Adrenal gland (tissue), 12 donors: Measurements from ENCODE around the gene LGALS3BP. TPM values are rescaled to one million over a fixed set of nuclear protein-coding genes. Genes with fewer than 3 reads are reported as not detected.

ENCODE experiments used
- DNase-seq, 7 donors: peaks; one replicate each; pipeline ENCODE4 v3.0.0-alpha.2; 2019 to 2020
- H3K27ac ChIP-seq, 5 donors: fragments of 200-600 bp; sonication (generic) in 4 of 5; 1 replicate in 3 of 5; 2 replicates in 2 of 5; pipeline versions ENCODE4 v1.5.1 to v1.8.0; 2016 to 2020; ENCODE audit warnings: mild to moderate bottlenecking in 1 of 5
- H3K27me3 ChIP-seq: fragments of 200-600 bp; 2 replicates; pipeline ENCODE4 v1.8.0; 2021
- H3K36me3 ChIP-seq, 2 donors: fragments of 200-600 bp; replicated peaks in 1 of 2; 1 replicate in 1 of 2; 2 replicates in 1 of 2; pipeline versions ENCODE4 v1.5.1 to v1.8.0; 2018 to 2022
- H3K4me1 ChIP-seq, 2 donors: fragments of 200-600 bp; replicated peaks in 1 of 2; 1 replicate in 1 of 2; 2 replicates in 1 of 2; pipeline versions ENCODE4 v1.5.1 to v1.8.0; 2018 to 2021
- H3K4me3 ChIP-seq, 4 donors: fragments of 200-600 bp; sonication (generic) in 3 of 4; one replicate each; pipeline ENCODE4 v1.5.1; 2016 to 2018
- H3K9me3 ChIP-seq, 3 donors: fragments of 200-600 bp; sonication (generic) in 1 of 3; replicated peaks in 1 of 3; 1 replicate in 2 of 3; 2 replicates in 1 of 3; pipeline versions ENCODE4 v1.5.1 to v1.8.0; 2016 to 2021
- POLR2A ChIP-seq, 2 donors: fragments of 450-650 bp; IDR thresholded peaks; one replicate each; pipeline ENCODE4 v1.6.1; 2017; ENCODE audit warnings: antibody characterized with exemption in 2 of 2, mild to moderate bottlenecking in 2 of 2, moderate library complexity in 1 of 2
- WGBS, 4 donors: extraction: QIAGEN DNeasy Blood & Tissue Kit in 2 of 4; methylation state at CpG; one replicate each; pipeline versions ENCODE4 v1.1.5 to v1.1.7; 2013 to 2017; 5-methylcytosine and 5-hydroxymethylcytosine counted together
- intact Hi-C, 2 donors: fragments of 100-400 bp; cut with DNase I; formaldehyde crosslinking; loops; one replicate each; pipeline versions ENCODE4 v1.14.1 to v1.15.0; 2022 to 2023
- polyA plus RNA-seq, 3 donors: library from polyadenylated mRNA; stranded (reverse); fragments of 200-250 nt in 2 of 3; fragments of 350-450 nt in 1 of 3; fragmentation: Illumina TruSeq in 1 of 3; extraction: RNeasy Lipid Tissue Mini Kit (QIAGEN cat#74804) in 1 of 3; gene quantifications; one replicate each; pipeline ENCODE4 v1.2.3, GENCODE V29; 2013 to 2014
- total RNA-seq, 9 donors: library from RNA; depleted of rRNA in 4 of 9; stranded (reverse); fragments of >200 nt in 4 of 9; fragments of 120-200 nt in 1 of 9; fragmentation: NEBNext Ultra II Directional in 1 of 9; extraction: Animal tissue kit (Norgen Biotek cat#: 25700) in 1 of 9; gene quantifications; one replicate each; pipeline versions ENCODE4 v1.1.0 to v1.2.4, GENCODE V29; 2013 to 2023
- TF ChIP-seq, protein P1 (sequence below), 6 experiments: fragments of 450-650 bp in 4 of 6; fragments of 200-600 bp in 2 of 6; sonication (generic) in 1 of 6; IDR thresholded peaks; 1 replicate in 5 of 6; 2 replicates in 1 of 6; pipeline versions ENCODE4 v1.5.1 to v1.8.0; 2016 to 2021; ENCODE audit warnings: antibody characterized with exemption in 6 of 6, mild to moderate bottlenecking in 2 of 6, moderate library complexity in 1 of 6
- donor health status: healthy with polysubstance abuse.
- donor health status: Bipolar disorder and iron deficiency.
- donor health status: DM: yes; HTN: yes; CAD: no.
- donor health status: DM: no; HTN: no; CAD: no.
- donor health status: DM: no; HTN: no; CAD: no.
- donor health status: DM: yes; HTN: yes; CAD: no.

Gene LGALS3BP
- total and polyA plus RNA-seq, 12 donors: 144 to 1,588 (median 726) TPM

DNA sequence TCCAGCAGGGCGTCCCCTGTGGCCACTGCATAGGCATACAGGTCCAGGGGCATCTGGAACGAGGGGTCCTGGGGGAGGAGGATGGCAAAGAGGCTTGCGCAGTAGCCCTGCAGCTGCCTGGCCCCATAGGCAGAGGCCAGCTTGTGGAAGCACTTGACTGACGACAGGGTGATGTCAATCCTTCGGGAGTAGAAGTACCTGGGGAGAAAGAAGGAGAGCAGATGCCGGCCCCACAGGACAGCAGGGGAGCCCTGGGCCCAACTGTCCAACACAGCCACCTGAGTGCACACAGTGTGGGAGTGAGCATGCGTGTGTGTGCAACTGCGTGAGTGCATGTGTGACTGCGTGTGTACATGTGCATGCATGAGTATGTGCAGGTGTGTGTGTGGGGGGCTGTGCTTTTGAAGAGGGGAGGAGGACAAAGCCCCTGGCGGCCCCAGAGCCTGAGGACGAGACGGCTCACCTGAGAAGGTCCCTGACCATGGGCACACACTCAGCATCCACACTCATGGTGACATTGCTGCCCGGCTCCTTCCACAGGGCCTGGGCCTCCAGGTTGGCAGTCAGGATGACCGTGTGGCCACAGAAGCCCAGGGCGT is 7.1 kb downstream of the LGALS3BP start:
- peak in 1 of 7 donors; percentile 30 for DNase-seq
- H3K4me3 ChIP-seq: no peak overlapping the region
- intact Hi-C loops: loop anchor here in 1 of 2 donors (5.0 kb wide), 1 partner anchor 105 kb away; no protein-coding TSS in a partner anchor
- peaks cover 8 to 40% of the 10 kb centered on the region in 2 donors for H3K4me1 ChIP-seq
- H3K27me3 ChIP-seq: no peaks in the 10 kb centered on the region
- WGBS, 4 donors: 85 to 93% (median 90%) methylated on average over 8 to 15 of the region's 15 CpGs
- no peaks in the 10 kb centered on the region for H3K9me3 ChIP-seq
- TF ChIP-seq, protein P1, sequence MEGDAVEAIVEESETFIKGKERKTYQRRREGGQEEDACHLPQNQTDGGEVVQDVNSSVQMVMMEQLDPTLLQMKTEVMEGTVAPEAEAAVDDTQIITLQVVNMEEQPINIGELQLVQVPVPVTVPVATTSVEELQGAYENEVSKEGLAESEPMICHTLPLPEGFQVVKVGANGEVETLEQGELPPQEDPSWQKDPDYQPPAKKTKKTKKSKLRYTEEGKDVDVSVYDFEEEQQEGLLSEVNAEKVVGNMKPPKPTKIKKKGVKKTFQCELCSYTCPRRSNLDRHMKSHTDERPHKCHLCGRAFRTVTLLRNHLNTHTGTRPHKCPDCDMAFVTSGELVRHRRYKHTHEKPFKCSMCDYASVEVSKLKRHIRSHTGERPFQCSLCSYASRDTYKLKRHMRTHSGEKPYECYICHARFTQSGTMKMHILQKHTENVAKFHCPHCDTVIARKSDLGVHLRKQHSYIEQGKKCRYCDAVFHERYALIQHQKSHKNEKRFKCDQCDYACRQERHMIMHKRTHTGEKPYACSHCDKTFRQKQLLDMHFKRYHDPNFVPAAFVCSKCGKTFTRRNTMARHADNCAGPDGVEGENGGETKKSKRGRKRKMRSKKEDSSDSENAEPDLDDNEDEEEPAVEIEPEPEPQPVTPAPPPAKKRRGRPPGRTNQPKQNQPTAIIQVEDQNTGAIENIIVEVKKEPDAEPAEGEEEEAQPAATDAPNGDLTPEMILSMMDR (IDR thresholded peaks at IDR 0.05): no peak
- TF ChIP-seq POLR2A (IDR thresholded peaks at IDR 0.05): no peak
- peaks cover 0 to 41% of the 10 kb centered on the region in 2 donors for H3K36me3 ChIP-seq
- peak overlapping the region in 2 of 5 donors; percentile 17 to 53 for H3K27ac ChIP-seq

DNA sequence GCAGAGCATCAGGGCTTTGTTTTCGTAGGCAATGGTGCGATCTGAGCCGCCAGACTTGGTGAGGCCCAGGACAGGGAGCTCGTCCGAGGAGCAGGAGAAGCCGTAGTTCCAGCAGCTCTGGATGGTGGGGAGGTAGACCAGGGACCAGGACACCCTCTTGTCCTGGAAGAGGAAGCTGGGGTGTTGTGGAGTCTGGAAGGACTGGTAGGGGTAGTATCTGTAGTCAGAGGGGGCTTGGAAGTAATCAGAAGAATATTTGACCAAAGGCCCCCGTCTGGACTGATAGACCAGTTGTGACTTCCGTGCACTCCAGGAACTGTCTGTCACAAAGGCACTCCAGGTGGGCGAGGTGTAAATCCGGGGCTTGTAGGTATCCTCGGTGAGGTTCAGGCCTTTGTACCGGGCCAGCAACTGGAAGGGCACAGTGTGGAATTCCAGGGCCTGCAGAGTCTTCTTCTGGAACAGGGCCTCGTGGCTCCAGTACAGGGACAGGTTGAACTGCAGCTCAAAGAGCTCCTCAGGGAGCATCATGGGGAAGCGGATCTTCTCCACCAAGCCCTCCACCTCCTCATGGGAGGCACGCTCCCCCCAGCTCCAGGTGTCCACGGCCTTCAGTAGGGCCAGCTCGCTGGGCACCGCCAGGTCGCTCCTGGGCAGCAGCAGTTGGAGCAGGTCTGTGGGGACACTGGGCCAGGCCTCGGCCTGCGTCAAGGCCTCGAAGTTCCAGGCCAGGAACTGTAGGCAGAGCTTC is 7.8 kb downstream of the LGALS3BP start:
- WGBS, 4 donors: 65 to 83% (median 76%) methylated on average over 12 to 22 of the region's 22 CpGs
- Histone ChIP-seq H3K27me3 (no peaks in the 10 kb centered on the region), H3K36me3 (peaks cover 0 to 43% of the 10 kb centered on the region in 2 donors), H3K4me3 (no peak overlapping the region), H3K27ac (peak overlapping the region in 3 of 5 donors; percentile 33 to 53 (median 45)), H3K4me1 (peaks cover 2 to 34% of the 10 kb centered on the region in 2 donors), H3K9me3 (no peaks in the 10 kb centered on the region)
- peak in 1 of 7 donors; percentile 30 for DNase-seq
- intact Hi-C loops: loop anchor here (2.0 to 5.0 kb wide), 2 partner anchors 105 to 107 kb away; no protein-coding TSS in a partner anchor
- TF ChIP-seq, protein P1 (IDR thresholded peaks at IDR 0.05): no peak
- peak in 1 of 2 donors; percentile 7 for TF ChIP-seq POLR2A (IDR thresholded peaks at IDR 0.05)

DNA sequence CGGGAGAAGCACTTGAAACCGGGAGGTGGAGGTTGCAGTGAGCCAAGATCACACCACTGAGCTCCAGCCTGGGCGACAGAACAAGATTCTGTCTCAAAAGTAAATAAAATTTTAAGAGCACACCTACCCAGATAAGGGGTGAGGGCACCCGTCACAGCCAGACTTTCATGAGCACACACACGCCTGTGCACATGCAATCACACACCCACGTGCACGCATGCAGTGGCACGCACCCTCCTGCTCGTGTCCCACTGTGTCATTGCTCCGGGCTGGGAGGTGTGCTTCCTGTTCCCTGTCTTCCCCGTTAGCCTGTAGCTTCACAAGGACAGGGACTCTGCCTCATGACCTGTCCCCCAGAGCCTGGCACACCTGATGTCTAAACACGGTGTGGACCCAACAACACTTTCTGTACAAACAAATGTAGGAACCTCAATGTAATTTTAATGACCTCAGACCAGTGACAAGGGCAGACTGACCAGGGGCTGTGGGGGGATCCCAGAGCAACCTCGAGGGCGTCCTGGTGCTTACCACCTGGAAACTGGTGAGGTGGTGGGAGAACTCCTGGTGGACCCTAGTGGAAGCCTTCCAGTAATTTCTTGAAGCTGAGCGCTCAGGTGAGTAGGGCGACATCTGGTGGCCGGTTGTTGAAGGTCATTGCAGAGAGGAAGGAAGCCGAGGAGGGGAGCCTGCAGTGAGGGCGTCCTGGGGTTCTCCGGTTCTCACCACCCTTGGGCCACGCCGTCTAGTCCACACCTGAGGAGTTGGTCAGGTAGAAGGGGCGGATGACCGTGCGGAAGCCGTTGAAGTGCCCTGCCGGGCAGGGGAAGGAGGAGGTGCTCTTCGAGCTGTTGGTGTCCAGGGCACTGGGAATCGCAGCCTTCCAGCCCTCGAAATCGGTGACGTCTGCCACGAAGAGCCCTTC is 8.6 kb downstream of the LGALS3BP start:
- Histone ChIP-seq H3K27ac (peak overlapping the region in 3 of 5 donors; percentile 33 to 53 (median 45)), H3K27me3 (no peaks in the 10 kb centered on the region), H3K9me3 (no peaks in the 10 kb centered on the region), H3K4me3 (no peak overlapping the region), H3K36me3 (peaks cover 0 to 42% of the 10 kb centered on the region in 2 donors), H3K4me1 (peaks cover 0 to 25% of the 10 kb centered on the region in 2 donors)
- 34 to 44% (median 34%) methylated on average over 17 to 33 of the region's 33 CpGs for WGBS, 4 donors
- intact Hi-C loops: loop anchor here (2.0 to 5.0 kb wide), 2 partner anchors 104 to 106 kb away; no protein-coding TSS in a partner anchor
- DNase-seq: peak; percentile 53 to 93 (median 85)
- TF ChIP-seq POLR2A (IDR thresholded peaks at IDR 0.05): no peak
- TF ChIP-seq, protein P1 (IDR thresholded peaks at IDR 0.05): peak; percentile 79 to 95 (median 91)
